Embryonic facial prominence (tissue), 1 donor: Measurements from ENCODE around the gene TSPAN18.

Experiments
- DNase-seq: peaks from one replicate; pipeline ENCODE4 v3.0.0-alpha.2; 2016; ENCODE audit errors: extremely low spot score

Gene TSPAN18

DNA sequence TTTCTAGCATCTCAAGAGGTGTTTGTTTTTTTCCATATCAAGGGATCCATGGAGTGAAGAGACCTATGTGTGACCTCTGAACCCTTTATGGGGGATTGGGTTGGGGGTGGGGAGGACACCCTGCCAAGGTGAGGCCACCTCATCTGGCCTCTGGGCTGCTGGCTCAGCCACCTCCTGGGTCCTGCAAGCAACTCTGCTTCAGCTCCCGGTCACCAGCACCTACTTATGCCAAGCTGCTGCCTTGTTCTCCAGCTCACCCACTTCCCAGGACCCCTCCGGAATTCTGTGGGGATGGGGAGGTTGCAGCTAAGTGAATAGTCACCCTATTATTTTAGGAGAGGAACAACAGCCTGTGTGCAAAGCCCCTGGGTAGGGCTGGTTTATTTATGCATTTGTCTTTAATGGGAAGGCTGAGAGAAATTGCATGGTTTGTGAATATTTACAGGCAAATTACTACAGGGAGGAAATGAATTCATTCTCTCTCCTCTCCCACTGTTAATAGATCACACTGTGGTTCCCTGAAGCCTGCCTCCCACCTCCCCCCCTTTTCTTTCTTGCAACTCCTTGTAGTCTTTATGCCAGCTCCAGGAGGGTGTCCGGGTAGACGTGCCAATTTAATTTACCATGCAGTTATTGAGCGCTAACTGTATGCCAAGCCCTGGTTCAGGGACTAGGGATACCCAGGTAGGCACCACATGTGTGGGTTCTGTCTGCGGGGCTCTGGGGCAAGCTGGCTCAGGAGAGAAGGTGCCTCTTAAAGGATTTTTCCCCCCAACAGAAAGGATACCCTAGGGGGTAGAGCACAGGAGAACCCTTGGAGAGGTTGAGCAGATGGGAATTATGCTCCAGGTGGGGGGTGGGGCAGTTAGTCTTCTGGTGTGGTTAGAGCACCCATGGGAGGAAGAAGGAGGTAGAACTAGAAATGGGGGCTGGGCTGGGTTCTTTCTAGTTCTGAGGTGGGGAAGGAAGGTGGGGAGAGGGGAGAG lies 50.7 kb downstream of the TSPAN18 start:
- DNase-seq: no peak

DNA sequence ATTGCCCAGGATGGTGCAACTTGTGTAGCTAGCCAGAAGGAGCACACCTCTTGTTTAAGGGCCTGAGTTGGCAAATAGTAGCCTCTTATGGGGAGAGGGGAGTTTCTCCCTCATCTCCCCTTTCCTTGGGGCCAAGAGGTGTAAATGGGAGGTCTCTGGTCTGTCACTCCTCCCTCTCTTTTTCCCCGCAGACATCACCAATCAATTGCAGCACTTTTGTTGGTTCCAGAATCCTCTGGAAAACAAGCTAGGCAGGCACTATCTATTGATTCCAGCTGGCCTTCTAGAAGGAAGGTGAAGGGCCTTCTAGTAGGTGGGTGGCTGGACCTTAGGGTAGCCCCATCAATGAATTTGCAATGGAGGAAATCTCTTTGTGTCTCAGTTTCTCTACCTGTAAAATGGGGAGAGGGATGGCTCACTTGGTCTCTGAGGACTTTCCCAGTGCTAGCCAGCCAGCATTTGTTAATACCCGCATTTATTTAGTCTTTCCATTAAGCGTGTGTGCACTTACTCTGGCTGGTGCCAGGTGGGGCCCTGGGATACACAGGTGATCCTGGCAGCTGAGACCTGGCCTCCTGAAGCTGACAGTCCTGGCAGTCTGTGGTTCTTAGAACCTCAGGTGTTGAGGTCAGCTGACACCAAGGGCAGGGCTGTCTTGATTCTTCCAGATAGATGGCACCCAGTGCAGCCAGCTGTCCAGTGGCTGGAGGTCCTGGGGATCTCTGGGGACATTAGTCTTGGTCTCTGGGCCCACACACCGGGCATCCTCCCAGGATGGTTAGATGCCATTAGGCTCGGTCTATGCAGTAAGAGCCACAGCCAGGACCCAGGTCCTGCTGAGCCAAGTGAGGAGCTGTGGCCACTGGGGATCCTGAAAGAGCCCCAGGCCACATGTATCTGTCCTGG lies 51.7 kb downstream of the TSPAN18 start:
- DNase-seq: no peak

GRCh38 chr11:44779736-44780520 lies 53.2 kb downstream of the TSPAN18 start:
- no peak for DNase-seq

GRCh38 chr11:44780940-44781631 lies 54.3 kb downstream of the TSPAN18 start:
- no peak for DNase-seq

GRCh38 chr11:44781655-44782054 lies 54.9 kb downstream of the TSPAN18 start:
- no peak for DNase-seq

DNA sequence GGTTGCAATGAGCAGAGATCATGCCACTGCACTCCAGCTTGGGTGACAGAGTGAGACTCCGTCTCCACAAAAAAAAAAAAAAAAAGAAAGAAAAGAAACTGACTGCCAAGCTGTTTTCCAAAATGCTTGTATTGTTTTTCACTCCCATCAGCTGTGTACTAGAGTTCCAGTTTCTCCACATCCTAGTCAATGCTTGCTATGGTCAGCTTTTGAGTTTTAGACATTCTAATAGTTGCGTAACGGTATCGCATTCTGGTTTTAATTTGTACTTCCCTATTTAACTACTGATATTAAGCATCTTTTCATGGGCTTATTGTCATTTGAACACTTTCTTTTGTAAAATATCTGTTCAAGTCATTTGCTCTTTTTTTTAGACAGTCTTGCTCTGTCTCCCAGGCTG lies 55.7 kb downstream of the TSPAN18 start:
- DNase-seq: no peak

DNA sequence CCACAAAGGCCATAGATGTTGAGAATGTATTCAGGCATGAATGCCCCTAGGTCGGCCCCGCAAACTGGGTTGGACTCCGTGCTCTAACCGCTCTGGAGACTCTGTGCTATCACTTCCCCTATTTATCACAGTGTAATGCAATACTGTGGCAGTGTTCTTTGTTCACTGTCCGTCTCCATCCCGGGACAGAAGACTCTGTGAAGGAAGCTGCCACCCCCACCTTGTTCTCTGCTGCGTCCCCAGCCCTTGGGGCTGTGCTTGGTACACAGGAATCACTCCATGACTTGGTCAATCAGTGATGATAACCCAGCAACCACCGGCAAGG lies 57.6 kb downstream of the TSPAN18 start:
- no peak for DNase-seq

DNA sequence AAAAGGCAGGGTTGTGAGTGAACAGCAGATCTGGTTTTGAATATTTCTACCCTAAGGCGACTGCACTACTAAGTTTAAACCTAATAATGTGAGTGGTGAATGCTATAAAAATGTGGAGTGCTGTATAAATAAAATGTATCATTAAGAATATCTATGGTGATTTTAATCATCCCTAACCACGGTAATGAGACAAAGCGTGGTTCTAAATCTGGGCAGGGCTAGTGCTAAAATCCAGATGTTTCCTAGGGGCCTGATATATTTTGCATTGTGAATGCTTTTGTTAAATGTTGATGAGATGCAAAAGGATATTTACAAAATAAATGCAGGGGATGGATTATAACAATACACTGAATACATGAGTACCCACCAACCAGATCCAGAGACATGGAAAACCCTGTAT lies 58.1 kb downstream of the TSPAN18 start:
- no peak for DNase-seq

GRCh38 chr11:44785856-44786607 lies 59.3 kb downstream of the TSPAN18 start:
- DNase-seq: no peak

DNA sequence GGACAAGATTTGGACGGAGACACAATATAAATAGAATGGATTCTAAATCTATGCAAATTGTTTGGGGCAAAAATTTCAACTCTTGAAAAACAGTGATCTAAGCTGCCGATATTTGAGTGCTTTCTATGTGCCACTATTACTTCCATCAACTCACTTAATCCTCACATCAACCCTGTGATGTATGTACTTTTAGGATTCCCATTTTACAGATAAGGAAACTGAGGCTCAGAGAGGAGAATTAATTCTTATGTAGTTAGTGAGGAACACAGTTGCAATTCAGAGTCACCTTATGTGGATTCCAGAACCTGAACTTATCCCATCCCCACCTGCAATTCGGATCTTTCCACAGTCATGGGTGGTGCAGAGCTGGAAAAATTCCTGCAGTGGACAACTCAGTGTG lies 60.3 kb downstream of the TSPAN18 start:
- no peak for DNase-seq

- no peak for DNase-seq
Measured at GRCh38 chr11:44787981-44788380, 61.2 kb downstream of the TSPAN18 start.

- DNase-seq: no peak
Measured at GRCh38 chr11:44788536-44789261, 61.9 kb downstream of the TSPAN18 start.

- DNase-seq: no peak
Measured at GRCh38 chr11:44789496-44789895, 62.7 kb downstream of the TSPAN18 start.

DNA sequence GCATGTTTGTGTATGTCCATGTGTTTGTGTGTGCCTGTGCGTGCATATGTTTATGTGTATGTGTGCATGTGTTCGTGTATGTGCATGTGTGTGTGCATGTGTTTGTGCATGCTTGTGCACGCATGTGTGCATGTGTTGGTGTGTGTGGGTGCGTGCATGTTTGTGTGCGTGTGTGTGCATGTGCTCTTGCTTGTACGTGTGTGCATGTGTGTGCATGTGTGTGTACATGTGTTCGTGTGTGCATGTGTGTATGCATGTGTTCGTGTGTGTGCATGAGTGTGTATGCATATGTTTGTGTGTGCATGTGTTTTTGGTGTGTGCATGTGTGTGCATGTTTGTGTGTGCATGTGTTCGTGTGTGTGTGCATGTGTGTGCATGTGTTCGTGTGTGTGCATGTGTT lies 63.4 kb downstream of the TSPAN18 start:
- DNase-seq: no peak

DNA sequence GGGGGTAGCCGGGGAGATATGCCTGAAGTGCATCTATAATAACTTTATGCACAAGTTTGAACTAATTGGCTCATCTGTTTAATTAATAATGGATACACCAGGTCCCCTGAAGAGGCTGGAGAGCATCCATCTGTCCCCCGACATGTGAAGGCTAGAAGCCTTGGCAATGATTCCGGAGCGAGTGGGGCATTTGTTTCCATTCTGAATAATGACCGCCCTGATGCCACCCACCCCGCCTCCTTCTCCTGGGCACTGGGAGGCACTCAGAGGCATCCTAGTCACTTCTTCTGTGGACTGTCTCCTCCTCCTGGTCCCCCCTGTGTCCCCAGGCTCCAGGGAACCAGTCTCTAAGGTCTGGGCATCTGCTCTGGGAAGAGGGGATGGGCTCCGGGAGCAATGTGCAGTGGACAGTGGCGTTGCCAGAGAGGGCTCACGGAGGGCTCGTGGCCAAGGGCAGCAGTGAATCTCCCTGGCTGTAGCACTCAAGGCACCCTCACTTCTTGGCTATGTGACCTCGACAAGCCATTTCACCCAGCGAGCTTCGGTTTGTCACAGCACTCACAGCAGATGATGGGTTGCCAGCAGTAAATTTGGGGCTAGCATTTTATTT lies 64.7 kb downstream of the TSPAN18 start:
- no peak for DNase-seq

GRCh38 chr11:44792171-44792570 lies 65.4 kb downstream of the TSPAN18 start:
- no peak for DNase-seq

- no peak for DNase-seq
Measured at GRCh38 chr11:44793350-44794090, 66.8 kb downstream of the TSPAN18 start.

DNA sequence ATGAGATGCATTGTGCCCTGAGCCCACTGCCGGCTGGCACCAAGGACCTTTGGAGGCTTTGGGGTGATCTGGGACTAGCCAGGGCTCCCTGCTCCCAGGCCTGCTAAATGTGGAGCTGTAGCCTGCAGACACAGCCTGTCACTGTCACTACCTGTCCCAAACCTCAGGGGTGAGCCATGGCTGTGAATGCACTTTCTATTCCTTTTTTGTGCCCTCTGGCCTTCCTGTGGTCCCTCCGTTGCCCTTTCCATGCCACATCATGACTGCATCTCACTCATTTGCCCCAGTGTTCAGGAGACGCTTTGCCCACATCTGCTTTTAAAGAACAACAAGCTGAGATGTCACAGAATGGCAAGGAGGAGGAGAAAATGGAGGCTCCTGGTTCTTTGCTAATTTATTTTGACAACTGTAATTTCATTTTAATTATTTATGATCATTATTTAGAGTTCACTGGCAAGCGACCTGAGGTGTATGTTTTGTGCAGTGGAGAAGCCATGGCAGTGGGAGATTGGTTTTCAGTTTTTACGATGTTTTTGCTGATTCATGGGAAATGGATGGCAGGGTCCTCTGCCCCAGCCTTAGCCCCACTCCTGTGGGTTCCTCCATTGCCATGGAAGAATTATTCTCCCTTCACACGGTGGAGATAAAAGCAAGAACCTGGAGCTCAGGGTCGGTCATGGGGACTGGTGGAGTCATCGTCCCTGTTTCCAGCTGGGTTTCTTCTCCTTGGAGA lies 69.2 kb downstream of the TSPAN18 start:
- DNase-seq: no peak
